ENCODE data around the gene TLE5. TPM values are rescaled to one million over a fixed set of nuclear protein-coding genes. Genes with fewer than 3 reads are reported as not detected.

The TLE5 gene
- total RNA-seq, 1 experiment from 2014 or later = 360 TPM

- Histone ChIP-seq H3K9me3 (ENCODE audit: low read depth, low read length, poor library complexity, severe bottlenecking) (no peaks in the 10 kb centered on the region), H3K27me3 (replicated peaks; ENCODE audit: insufficient read depth, low read depth, low read length, poor library complexity) (no peaks in the 10 kb centered on the region), H3K36me3 (ENCODE audit: insufficient read depth, low read length, poor library complexity, severe bottlenecking) (peaks cover 69% of the 10 kb centered on the region), H3K4me1 (ENCODE audit: insufficient read depth, low read length, poor library complexity, severe bottlenecking) (peaks cover 20% of the 10 kb centered on the region), H3K27ac (ENCODE audit: low read depth, low read length, poor library complexity, severe bottlenecking) (peak overlapping the region; percentile 47), H3K4me3 (ENCODE audit: low read depth, low read length, poor library complexity, severe bottlenecking) (no peak overlapping the region)
- CTCF ChIA-PET = no interaction called here
- DNase-seq (ENCODE audit: low spot score) = no peak
- BruUV-seq (replicated peaks) = no TSS peak
- TF ChIP-seq EZH2 (IDR thresholded peaks at IDR 0.05; ENCODE audit: borderline replicate concordance, low read depth, low read length, poor library complexity, severe bottlenecking) = no peak
- no peak for TF ChIP-seq CTCF (conservative IDR thresholded peaks at IDR 0.05; ENCODE audit: low read depth, low read length)
- POLR2A ChIA-PET (ENCODE audit: low non-redundant PET) = no interaction called here
- intact Hi-C loops (cut with micrococcal nuclease; ENCODE audit: unreplicated experiment) = no loop called here
These were observed 5.7 kb downstream of the TLE5 start for GRCh38 chr19:3056417-3057088.

GRCh38 chr19:3055741-3056416, 6.4 kb downstream of the TLE5 start:
- H3K36me3 ChIP-seq (ENCODE audit: insufficient read depth, low read length, poor library complexity, severe bottlenecking) = peaks cover 69% of the 10 kb centered on the region
- intact Hi-C loops (cut with micrococcal nuclease; ENCODE audit: unreplicated experiment) = no loop called here
- peaks cover 16% of the 10 kb centered on the region for H3K4me1 ChIP-seq (ENCODE audit: insufficient read depth, low read length, poor library complexity, severe bottlenecking)
- CTCF ChIA-PET = no interaction called here
- POLR2A ChIA-PET (ENCODE audit: low non-redundant PET) = no interaction called here
- TF ChIP-seq CTCF (conservative IDR thresholded peaks at IDR 0.05; ENCODE audit: low read depth, low read length) (no peak), EZH2 (IDR thresholded peaks at IDR 0.05; ENCODE audit: borderline replicate concordance, low read depth, low read length, poor library complexity, severe bottlenecking) (no peak)
- no peak overlapping the region for H3K4me3 ChIP-seq (ENCODE audit: low read depth, low read length, poor library complexity, severe bottlenecking)
- DNase-seq (ENCODE audit: low spot score) = no peak
- no peaks in the 10 kb centered on the region for H3K9me3 ChIP-seq (ENCODE audit: low read depth, low read length, poor library complexity, severe bottlenecking)
- no TSS peak for BruUV-seq (replicated peaks)
- H3K27ac ChIP-seq (ENCODE audit: low read depth, low read length, poor library complexity, severe bottlenecking) = peak overlapping the region; percentile 63
- no peaks in the 10 kb centered on the region for H3K27me3 ChIP-seq (replicated peaks; ENCODE audit: insufficient read depth, low read depth, low read length, poor library complexity)

- no peak for DNase-seq (ENCODE audit: low spot score)
- POLR2A ChIA-PET (ENCODE audit: low non-redundant PET) = no interaction called here
These were observed 7.1 kb downstream of the TLE5 start for GRCh38 chr19:3054972-3055740.

More at GRCh38 chr19:3054972-3055740, 7.1 kb downstream of the TLE5 start:
- Histone ChIP-seq H3K9me3 (ENCODE audit: low read depth, low read length, poor library complexity, severe bottlenecking) (no peaks in the 10 kb centered on the region), H3K4me1 (ENCODE audit: insufficient read depth, low read length, poor library complexity, severe bottlenecking) (peaks cover 12% of the 10 kb centered on the region), H3K27me3 (replicated peaks; ENCODE audit: insufficient read depth, low read depth, low read length, poor library complexity) (no peaks in the 10 kb centered on the region), H3K4me3 (ENCODE audit: low read depth, low read length, poor library complexity, severe bottlenecking) (no peak overlapping the region), H3K27ac (ENCODE audit: low read depth, low read length, poor library complexity, severe bottlenecking) (peak overlapping the region; percentile 63), H3K36me3 (ENCODE audit: insufficient read depth, low read length, poor library complexity, severe bottlenecking) (peaks cover 64% of the 10 kb centered on the region)
- CTCF ChIA-PET = no interaction called here
- BruUV-seq (replicated peaks) = no TSS peak
- intact Hi-C loops (cut with micrococcal nuclease; ENCODE audit: unreplicated experiment) = no loop called here
- TF ChIP-seq CTCF (conservative IDR thresholded peaks at IDR 0.05; ENCODE audit: low read depth, low read length) (no peak), EZH2 (IDR thresholded peaks at IDR 0.05; ENCODE audit: borderline replicate concordance, low read depth, low read length, poor library complexity, severe bottlenecking) (no peak)

Data from A673 (cell line).